Keratinocyte (primary cell): ENCODE results near the gene DUSP8. TPM values are rescaled to one million over a fixed set of nuclear protein-coding genes. Genes with fewer than 3 reads are reported as not detected.

Source experiments
- DNase-seq: peaks from one replicate; pipeline ENCODE4 v3.0.0-alpha.2; 2011; ENCODE audit warnings: low read depth, missing footprints, low spot score
- FAIRE-seq: peaks from 2 replicates; lab custom pipeline; 2011; peaks lifted over from hg19 to GRCh38; lab: Jason Lieb, UNC
- H2AFZ ChIP-seq: 2 replicates; pipeline ENCODE4 v1.6.0; 2012; ENCODE audit warnings: low read length, control low read depth, inconsistent platforms; ENCODE audit not compliant: control insufficient read depth
- H3K27ac ChIP-seq: 2 replicates; pipeline ENCODE4 v1.5.1; 2011; ENCODE audit warnings: low read length; ENCODE audit not compliant: control insufficient read depth, insufficient read depth
- H3K27me3 ChIP-seq: 3 replicates; pipeline ENCODE4 v1.6.0; 2011; ENCODE audit warnings: low read length; ENCODE audit not compliant: control insufficient read depth, insufficient read depth; ENCODE audit errors: extremely low read depth
- H3K36me3 ChIP-seq, 2 experiments: 2 replicates in 1 of 2; 3 replicates in 1 of 2; pipeline ENCODE4 v1.5.1; 2011; ENCODE audit warnings: low read length in 2 of 2, mild to moderate bottlenecking in 1 of 2; ENCODE audit not compliant: control insufficient read depth in 2 of 2, insufficient read depth in 2 of 2; ENCODE audit errors: extremely low read depth in 1 of 2
- H3K4me1 ChIP-seq: 3 replicates; pipeline ENCODE4 v1.5.1; 2011; ENCODE audit warnings: low read length; ENCODE audit not compliant: control insufficient read depth, insufficient read depth; ENCODE audit errors: extremely low read depth
- H3K4me2 ChIP-seq: 3 replicates; pipeline ENCODE4 v1.6.0; 2011; ENCODE audit warnings: low read depth, low read length; ENCODE audit not compliant: control insufficient read depth, insufficient read depth; ENCODE audit errors: extremely low read depth
- H3K4me3 ChIP-seq, 3 experiments: fragments of 200-600 bp in 1 of 3; sonication (generic) in 1 of 3; 2 replicates in 2 of 3; 3 replicates in 1 of 3; pipeline ENCODE4 v1.5.1; 2011 to 2016; ENCODE audit warnings: low read length in 3 of 3, mild to moderate bottlenecking in 3 of 3, control low read depth in 2 of 3, inconsistent platforms in 1 of 3, low read depth in 1 of 3, mixed read lengths in 1 of 3, mixed run types in 1 of 3, moderate library complexity in 1 of 3; ENCODE audit not compliant: control insufficient read depth in 2 of 3, insufficient read depth in 2 of 3; ENCODE audit errors: extremely low read depth in 1 of 3
- H3K79me2 ChIP-seq: 2 replicates; pipeline ENCODE4 v1.6.0; 2012; ENCODE audit warnings: low read length; ENCODE audit not compliant: control insufficient read depth, insufficient read depth
- H3K9ac ChIP-seq: 3 replicates; pipeline ENCODE4 v1.6.0; 2011; ENCODE audit warnings: low read length; ENCODE audit not compliant: control insufficient read depth, insufficient read depth; ENCODE audit errors: extremely low read depth
- H3K9me1 ChIP-seq: 3 replicates; pipeline ENCODE4 v1.6.0; 2011; ENCODE audit warnings: low read length; ENCODE audit not compliant: control insufficient read depth, insufficient read depth; ENCODE audit errors: extremely low read depth
- H3K9me3 ChIP-seq: 2 replicates; pipeline ENCODE4 v1.5.1; 2012; ENCODE audit warnings: low read depth, low read length; ENCODE audit not compliant: control insufficient read depth
- H4K20me1 ChIP-seq: 3 replicates; pipeline ENCODE4 v1.6.0; 2011; ENCODE audit warnings: low read length; ENCODE audit not compliant: control insufficient read depth, insufficient read depth; ENCODE audit errors: extremely low read depth
- EZH2 ChIP-seq: IDR thresholded peaks from one replicate; pipeline ENCODE4 v1.6.1; 2012; ENCODE audit warnings: inconsistent platforms, mild to moderate bottlenecking, low read length, moderate library complexity
- dilution Hi-C: fragments of 300-500 bp; cut with MboI; formaldehyde crosslinking; loops from one replicate; pipeline ENCODE4 v1.7.0; 2020; ENCODE audit warnings: low sequenced_read_pairs; ENCODE audit not compliant: extremely low pct_ligation_motif_present
- polyA plus RNA-seq, 5 experiments: library from polyadenylated mRNA; depleted of rRNA in 3 of 5; stranded (reverse) in 3 of 5; stranded (forward) in 1 of 5; unstranded in 1 of 5; fragments of >200 nt; gene quantifications; 1 replicate in 1 of 5; 2 replicates in 3 of 5; 3 replicates in 1 of 5; pipeline versions ENCODE4 v1.2.1 to v1.2.3, GENCODE V29; 2011 to 2012; ENCODE audit warnings: missing spikeins in 2 of 5, low read depth in 1 of 5, low replicate concordance in 1 of 5
- TF ChIP-seq, protein P1 (sequence below), 3 experiments: IDR thresholded peaks in 1 of 3; conservative IDR thresholded peaks in 1 of 3; optimal IDR thresholded peaks in 1 of 3; 2 replicates in 2 of 3; 3 replicates in 1 of 3; pipeline versions ENCODE3 to v1.5.1; 2011; ENCODE audit warnings: low read length in 3 of 3, mild to moderate bottlenecking in 3 of 3, moderate library complexity in 2 of 3, control low read depth in 1 of 3, inconsistent platforms in 1 of 3; ENCODE audit not compliant: insufficient read depth in 2 of 3; ENCODE audit errors: extremely low read depth in 1 of 3

The DUSP8 gene
- polyA plus RNA-seq, 1 donor (not counting 4 experiments of a cell fraction or from before 2014, with no cell fraction given): 0.58 TPM

DNA sequence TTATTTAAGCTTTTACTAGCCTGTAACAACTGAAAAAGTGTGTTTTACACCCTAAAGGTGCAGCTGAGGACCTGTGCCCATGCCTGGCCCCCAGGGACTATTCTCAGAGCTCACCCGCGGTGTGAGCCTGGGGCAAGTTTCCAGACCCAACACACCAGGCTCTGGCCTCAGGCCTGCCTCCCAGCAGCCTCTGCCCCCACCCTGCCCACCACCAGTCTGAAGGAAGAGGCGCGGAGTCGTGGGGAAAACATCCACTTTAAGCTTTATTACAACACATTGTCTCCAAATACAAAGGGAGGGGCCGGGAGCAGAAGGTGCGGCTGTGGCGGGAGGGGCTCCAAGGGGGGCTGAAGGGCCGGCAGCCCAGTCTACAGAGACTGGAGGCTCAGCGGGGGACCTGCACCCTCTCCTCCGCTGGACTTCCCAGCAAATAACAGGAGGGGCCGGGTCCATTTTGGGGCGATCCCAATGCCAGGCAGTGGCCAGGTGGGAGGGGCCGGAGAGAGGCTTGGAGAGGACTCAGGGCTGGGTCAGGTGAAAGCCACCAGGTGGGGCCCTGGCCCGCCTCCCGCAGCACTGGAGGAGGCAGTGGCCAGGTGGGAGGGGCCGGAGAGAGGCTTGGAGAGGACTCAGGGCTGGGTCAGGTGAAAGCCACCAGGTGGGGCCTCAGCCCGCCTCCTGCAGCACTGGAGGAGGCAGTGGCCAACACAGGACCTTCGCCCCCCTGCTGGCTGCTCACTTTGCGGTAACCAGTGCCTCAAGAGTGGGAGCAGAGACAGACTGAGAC, 18.1 kb downstream of the DUSP8 start:
- no peak for FAIRE-seq
- H4K20me1 ChIP-seq: no peaks in the 10 kb centered on the region
- TF ChIP-seq, protein P1, sequence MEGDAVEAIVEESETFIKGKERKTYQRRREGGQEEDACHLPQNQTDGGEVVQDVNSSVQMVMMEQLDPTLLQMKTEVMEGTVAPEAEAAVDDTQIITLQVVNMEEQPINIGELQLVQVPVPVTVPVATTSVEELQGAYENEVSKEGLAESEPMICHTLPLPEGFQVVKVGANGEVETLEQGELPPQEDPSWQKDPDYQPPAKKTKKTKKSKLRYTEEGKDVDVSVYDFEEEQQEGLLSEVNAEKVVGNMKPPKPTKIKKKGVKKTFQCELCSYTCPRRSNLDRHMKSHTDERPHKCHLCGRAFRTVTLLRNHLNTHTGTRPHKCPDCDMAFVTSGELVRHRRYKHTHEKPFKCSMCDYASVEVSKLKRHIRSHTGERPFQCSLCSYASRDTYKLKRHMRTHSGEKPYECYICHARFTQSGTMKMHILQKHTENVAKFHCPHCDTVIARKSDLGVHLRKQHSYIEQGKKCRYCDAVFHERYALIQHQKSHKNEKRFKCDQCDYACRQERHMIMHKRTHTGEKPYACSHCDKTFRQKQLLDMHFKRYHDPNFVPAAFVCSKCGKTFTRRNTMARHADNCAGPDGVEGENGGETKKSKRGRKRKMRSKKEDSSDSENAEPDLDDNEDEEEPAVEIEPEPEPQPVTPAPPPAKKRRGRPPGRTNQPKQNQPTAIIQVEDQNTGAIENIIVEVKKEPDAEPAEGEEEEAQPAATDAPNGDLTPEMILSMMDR (optimal IDR thresholded peaks at IDR 0.05 in 1 of 3, IDR thresholded peaks at IDR 0.05 in 1 of 3, conservative IDR thresholded peaks at IDR 0.05 in 1 of 3; ENCODE audit: extremely low read depth in 1 of 3, insufficient read depth in 2 of 3, low read length in 3 of 3): no peak
- no peak for TF ChIP-seq EZH2
- no peaks in the 10 kb centered on the region for H3K9me1 ChIP-seq
- no peak overlapping the region for H3K4me2 ChIP-seq
- no peaks in the 10 kb centered on the region for H3K79me2 ChIP-seq
- H3K9ac ChIP-seq: no peak overlapping the region
- no peak overlapping the region for H2AFZ ChIP-seq
- no peaks in the 10 kb centered on the region for H3K36me3 ChIP-seq
- H3K4me1 ChIP-seq: peaks cover 8% of the 10 kb centered on the region
- peaks cover 13% of the 10 kb centered on the region for H3K27me3 ChIP-seq
- dilution Hi-C loops: no loop called here
- no peaks in the 10 kb centered on the region for H3K9me3 ChIP-seq
- H3K4me3 ChIP-seq: no peak overlapping the region
- no peak for DNase-seq
- H3K27ac ChIP-seq: no peak overlapping the region

DNA sequence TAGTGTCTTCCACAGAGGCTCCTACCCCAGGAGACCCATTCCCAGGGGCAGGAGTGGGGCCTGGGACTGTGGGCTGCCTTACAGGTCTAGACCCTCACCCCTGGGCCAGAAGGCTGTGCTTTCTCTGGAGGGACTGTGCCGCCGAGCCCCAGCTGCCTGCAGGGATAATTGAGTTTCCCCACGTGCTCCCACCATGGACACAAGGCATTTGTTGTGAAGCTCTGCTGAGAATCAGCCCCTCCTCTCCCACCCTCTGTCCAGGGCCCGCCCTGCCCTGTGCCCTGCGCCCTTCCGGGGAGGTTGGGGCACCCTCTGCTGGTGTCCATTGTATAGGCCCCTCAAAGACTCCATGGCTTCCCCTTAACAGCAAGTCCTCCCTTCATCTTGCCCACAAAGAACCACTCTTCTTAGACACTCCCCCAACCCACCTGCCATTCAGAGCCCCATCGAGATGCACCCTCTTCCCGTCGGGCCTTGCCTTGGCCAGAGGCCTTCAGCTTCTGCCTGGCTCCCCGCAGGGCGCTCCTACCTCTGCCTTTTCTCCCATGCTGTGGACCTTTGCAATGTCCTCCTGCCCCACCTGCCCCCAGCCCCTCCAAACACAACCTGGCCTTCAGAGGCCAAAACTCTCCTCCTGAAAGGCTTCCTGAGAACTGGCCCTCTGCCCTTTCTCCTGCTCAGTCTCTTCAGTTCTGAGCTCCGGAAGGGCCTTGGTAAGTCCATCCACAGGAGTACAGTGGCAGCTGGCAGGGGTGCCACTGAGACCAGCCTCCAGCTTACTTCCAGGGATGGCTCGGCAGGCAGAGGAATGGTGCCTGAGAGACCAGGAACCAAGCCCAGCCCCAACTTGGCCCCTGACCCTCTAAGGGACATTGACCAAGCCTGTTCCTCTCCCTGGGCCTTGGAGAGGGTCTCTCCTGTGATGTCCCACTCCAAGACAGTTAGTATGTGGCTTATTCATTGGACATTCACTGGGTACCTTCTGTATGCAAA, 22.4 kb downstream of the DUSP8 start:
- Histone ChIP-seq H3K79me2 (no peaks in the 10 kb centered on the region), H3K9ac (no peak overlapping the region), H3K9me3 (no peaks in the 10 kb centered on the region), H3K4me3 (no peak overlapping the region), H3K27ac (no peak overlapping the region), H2AFZ (no peak overlapping the region), H3K4me1 (peaks cover 3% of the 10 kb centered on the region), H3K9me1 (no peaks in the 10 kb centered on the region), H3K4me2 (no peak overlapping the region), H3K27me3 (peaks cover 54% of the 10 kb centered on the region), H3K36me3 (no peaks in the 10 kb centered on the region), H4K20me1 (no peaks in the 10 kb centered on the region)
- TF ChIP-seq, protein P1 (optimal IDR thresholded peaks at IDR 0.05 in 1 of 3, IDR thresholded peaks at IDR 0.05 in 1 of 3, conservative IDR thresholded peaks at IDR 0.05 in 1 of 3; ENCODE audit: extremely low read depth in 1 of 3, insufficient read depth in 2 of 3, low read length in 3 of 3): no peak
- TF ChIP-seq EZH2: no peak
- FAIRE-seq (no peak), DNase-seq (no peak)
- dilution Hi-C loops: no loop called here
